Kidney (tissue), 14 donors: ENCODE measurements around the gene ATXN7L1. TPM values are rescaled to one million over a fixed set of nuclear protein-coding genes. Genes with fewer than 3 reads are reported as not detected.

ENCODE experiments used
- DNase-seq, 5 donors: peaks; one replicate each; pipeline ENCODE4 v3.0.0-alpha.2; 2013 to 2020
- FAIRE-seq: peaks from 2 replicates; lab custom pipeline; 2012; peaks lifted over from hg19 to GRCh38; lab: Jason Lieb, UNC
- H3K27ac ChIP-seq, 2 donors: one replicate each; pipeline ENCODE4 v1.7.0; 2013; ENCODE audit warnings: low read depth in 2 of 2, low read length in 2 of 2, inconsistent platforms in 1 of 2
- H3K27me3 ChIP-seq: one replicate; pipeline ENCODE4 v1.7.1; 2013; ENCODE audit warnings: low read length, inconsistent platforms; ENCODE audit not compliant: control insufficient read depth, insufficient read depth
- H3K36me3 ChIP-seq, 3 donors: one replicate each; pipeline versions ENCODE4 v1.7.0 to v1.7.1; 2013; ENCODE audit warnings: low read length in 3 of 3, control low read depth in 1 of 3, inconsistent platforms in 1 of 3; ENCODE audit not compliant: insufficient read depth in 3 of 3, control insufficient read depth in 2 of 3
- H3K4me1 ChIP-seq, 3 donors: one replicate each; pipeline versions ENCODE4 v1.7.0 to v1.7.1; 2013; ENCODE audit warnings: low read length in 3 of 3, inconsistent platforms in 1 of 3, low read depth in 1 of 3; ENCODE audit not compliant: control insufficient read depth in 2 of 3, insufficient read depth in 2 of 3
- H3K4me3 ChIP-seq, 3 donors: one replicate each; pipeline versions ENCODE4 v1.7.0 to v1.8.1; 2013; ENCODE audit warnings: low read length in 3 of 3, control low read depth in 1 of 3, inconsistent platforms in 1 of 3
- H3K9ac ChIP-seq, 3 donors: one replicate each; pipeline versions ENCODE4 v1.7.0 to v1.7.1; 2013; ENCODE audit warnings: low read length in 3 of 3, control low read depth in 1 of 3, inconsistent platforms in 1 of 3
- H3K9me3 ChIP-seq, 3 donors: one replicate each; pipeline versions ENCODE4 v1.7.0 to v1.7.1; 2013; ENCODE audit warnings: low read length in 3 of 3, control low read depth in 1 of 3, inconsistent platforms in 1 of 3; ENCODE audit not compliant: control insufficient read depth in 2 of 3, insufficient read depth in 1 of 3
- intact Hi-C: fragments of 100-400 bp; cut with DNase I; formaldehyde crosslinking; loops from one replicate; pipeline ENCODE4 v1.11.1; 2022
- polyA plus RNA-seq: library from polyadenylated mRNA; stranded (reverse); fragments of 350-450 nt; fragmentation: Illumina TruSeq; extraction: RNeasy Lipid Tissue Mini Kit (QIAGEN cat#74804); gene quantifications from one replicate; pipeline ENCODE4 v1.2.3, GENCODE V29; 2014; ENCODE audit warnings: low read depth, low replicate concordance; ENCODE audit not compliant: insufficient read depth
- total RNA-seq: library from RNA; stranded (reverse); fragmentation: NEBNext Ultra II Directional; extraction: Animal tissue kit (Norgen Biotek cat#: 25700); gene quantifications from one replicate; pipeline ENCODE4 v1.2.1, GENCODE V29; 2021
- TF ChIP-seq, protein P1 (sequence below): IDR thresholded peaks from 3 replicates; pipeline ENCODE4 v1.5.1; 2012; ENCODE audit warnings: mild to moderate bottlenecking, moderate library complexity, borderline replicate concordance; ENCODE audit not compliant: insufficient read depth; ENCODE audit errors: extremely low read depth
- donor health status: control.
- donor health status: control.
- donor health status: control.
- donor health status: control.
- donor health status: control.
- donor health status: DM: yes; HTN: yes; CAD: no.
- donor health status: Normal renal cell carcinoma (clear cell type).

The ATXN7L1 gene
- total and polyA plus RNA-seq, 2 donors from 2014 or later: 12.5 to 18.5 TPM

DNA sequence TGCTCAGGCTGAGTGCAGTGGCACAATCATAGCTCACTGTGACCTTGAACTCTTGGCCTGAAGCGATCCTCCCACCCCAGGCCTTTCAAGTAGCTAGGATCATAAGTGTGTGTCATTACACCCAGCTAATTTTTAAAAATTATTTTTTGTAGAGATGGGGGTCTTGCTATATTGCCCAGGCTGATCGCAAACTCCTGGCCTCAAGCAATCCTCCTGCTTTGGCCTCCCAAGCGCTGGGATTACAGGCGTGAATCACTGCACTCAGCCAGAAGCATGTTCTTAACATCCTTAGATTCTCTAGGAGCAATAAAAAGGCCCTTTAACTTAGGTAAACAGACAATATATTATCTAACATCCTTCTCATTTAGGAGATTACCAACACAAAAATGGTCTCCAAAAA, 256.8 kb downstream of the ATXN7L1 start:
- H3K36me3 ChIP-seq: peaks cover 0 to 45% (median 17%) of the 10 kb centered on the region in 3 donors
- TF ChIP-seq, protein P1, sequence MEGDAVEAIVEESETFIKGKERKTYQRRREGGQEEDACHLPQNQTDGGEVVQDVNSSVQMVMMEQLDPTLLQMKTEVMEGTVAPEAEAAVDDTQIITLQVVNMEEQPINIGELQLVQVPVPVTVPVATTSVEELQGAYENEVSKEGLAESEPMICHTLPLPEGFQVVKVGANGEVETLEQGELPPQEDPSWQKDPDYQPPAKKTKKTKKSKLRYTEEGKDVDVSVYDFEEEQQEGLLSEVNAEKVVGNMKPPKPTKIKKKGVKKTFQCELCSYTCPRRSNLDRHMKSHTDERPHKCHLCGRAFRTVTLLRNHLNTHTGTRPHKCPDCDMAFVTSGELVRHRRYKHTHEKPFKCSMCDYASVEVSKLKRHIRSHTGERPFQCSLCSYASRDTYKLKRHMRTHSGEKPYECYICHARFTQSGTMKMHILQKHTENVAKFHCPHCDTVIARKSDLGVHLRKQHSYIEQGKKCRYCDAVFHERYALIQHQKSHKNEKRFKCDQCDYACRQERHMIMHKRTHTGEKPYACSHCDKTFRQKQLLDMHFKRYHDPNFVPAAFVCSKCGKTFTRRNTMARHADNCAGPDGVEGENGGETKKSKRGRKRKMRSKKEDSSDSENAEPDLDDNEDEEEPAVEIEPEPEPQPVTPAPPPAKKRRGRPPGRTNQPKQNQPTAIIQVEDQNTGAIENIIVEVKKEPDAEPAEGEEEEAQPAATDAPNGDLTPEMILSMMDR: no peak
- intact Hi-C loops: no loop called here
- FAIRE-seq (no peak), DNase-seq (no peak)
- no peak overlapping the region for H3K27ac ChIP-seq
- H3K4me3 ChIP-seq: no peak overlapping the region
- H3K9me3 ChIP-seq: no peaks in the 10 kb centered on the region
- H3K4me1 ChIP-seq: no peaks in the 10 kb centered on the region
- H3K27me3 ChIP-seq: no peaks in the 10 kb centered on the region
- no peak overlapping the region for H3K9ac ChIP-seq

DNA sequence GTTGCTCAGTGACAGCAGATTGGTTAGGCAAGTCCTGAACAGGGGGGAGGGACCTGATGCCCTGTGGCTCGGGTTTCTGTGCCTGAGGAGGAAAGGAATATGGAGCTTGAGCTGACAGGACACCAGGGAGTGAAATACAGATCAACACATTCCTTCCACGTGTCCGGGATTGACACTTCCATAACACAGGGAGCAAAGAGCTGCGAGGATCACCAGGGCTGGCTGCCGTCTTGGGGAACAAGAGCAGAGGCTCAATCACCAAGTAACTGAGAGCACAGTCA, 258.4 kb downstream of the ATXN7L1 start:
- intact Hi-C loops: no loop called here
- peak in 3 of 5 donors; percentile 69 to 79 (median 74) for DNase-seq

DNA sequence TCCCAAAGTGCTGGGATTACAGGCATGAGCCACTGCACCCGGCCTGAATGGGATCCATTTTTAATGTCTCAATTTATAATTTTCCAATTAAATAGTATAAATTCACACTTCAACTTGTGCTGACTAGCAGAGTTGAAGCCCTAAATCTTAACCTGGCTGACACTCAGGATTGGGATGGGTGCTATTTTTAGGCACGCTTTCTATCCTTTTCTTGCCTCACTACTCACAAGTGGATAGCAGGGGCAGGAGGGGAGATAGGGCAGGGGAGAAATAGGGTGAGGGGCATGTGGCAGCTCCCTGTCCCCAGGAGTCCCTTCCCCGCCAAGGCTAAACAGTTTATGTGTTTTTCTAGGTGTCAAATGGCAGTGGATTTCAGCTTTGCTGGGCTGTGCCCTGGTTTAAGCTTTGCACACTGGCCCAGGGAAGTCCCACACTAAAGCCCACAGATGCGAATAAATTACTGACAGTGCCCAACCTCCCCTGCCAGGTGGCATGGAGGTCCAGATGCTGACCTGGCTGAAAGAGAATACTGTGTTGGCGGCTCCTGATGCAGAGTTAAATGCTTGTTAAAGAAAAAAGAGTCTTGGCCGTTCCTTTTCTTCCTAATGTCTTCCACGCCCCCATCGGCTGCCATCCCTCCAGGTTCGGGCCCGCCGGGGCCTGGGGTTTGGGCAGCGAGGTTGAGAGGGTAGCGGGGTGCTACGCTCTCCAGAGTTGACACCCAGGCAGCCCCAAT, 259.0 kb downstream of the ATXN7L1 start:
- H3K9ac ChIP-seq: no peak overlapping the region
- H3K9me3 ChIP-seq: no peaks in the 10 kb centered on the region
- no peaks in the 10 kb centered on the region for H3K4me1 ChIP-seq
- DNase-seq (peak in 4 of 5 donors; percentile 59 to 83 (median 80)), FAIRE-seq (no peak)
- TF ChIP-seq, protein P1: no peak
- H3K27me3 ChIP-seq: no peaks in the 10 kb centered on the region
- H3K27ac ChIP-seq: no peak overlapping the region
- H3K4me3 ChIP-seq: no peak overlapping the region
- peaks cover 0 to 37% (median 12%) of the 10 kb centered on the region in 3 donors for H3K36me3 ChIP-seq
- intact Hi-C loops: no loop called here

More for the DNA sequence above, 258.4 kb downstream of the ATXN7L1 start:
- Histone ChIP-seq H3K36me3 (peaks cover 0 to 41% (median 15%) of the 10 kb centered on the region in 3 donors), H3K4me3 (no peak overlapping the region), H3K9ac (no peak overlapping the region), H3K4me1 (no peaks in the 10 kb centered on the region), H3K9me3 (no peaks in the 10 kb centered on the region), H3K27ac (no peak overlapping the region), H3K27me3 (no peaks in the 10 kb centered on the region)
- TF ChIP-seq, protein P1: no peak
- FAIRE-seq: no peak
